HepG2 (cell line): ENCODE results near the gene RAPGEF2. TPM values are rescaled to one million over a fixed set of nuclear protein-coding genes. Genes with fewer than 3 reads are reported as not detected.
A peak's percentile ranks its signal among the peaks of the same experiment; 100 is the strongest.

ENCODE experiments used
- ATAC-seq: fragments of 200-7000 bp; cut with Tn5 transposase; 3 replicates; pipeline ENCODE4 v1.9.1; 2020; ENCODE audit warnings: mild to moderate bottlenecking, moderate library complexity
- BruUV-seq: library from RNA; stranded (reverse); fragments of 400-500 nt; replicated peaks from 2 replicates; lab custom pipeline; 2021; lab: Mats Ljungman, UMichigan
- CTCF ChIA-PET: fragments of 300-600 bp; formaldehyde crosslinking; extraction: SDS; loops from one replicate; lab custom pipeline; 2021; ENCODE audit warnings: low total read pairs, inconsistent platforms, low intra/inter-chr PET ratio; lab: Yijun Ruan, JAX
- POLR2A ChIA-PET: fragments of 350-600 bp; sonication (Branson Sonifier 250); formaldehyde crosslinking; loops from one replicate; lab custom pipeline; 2020; ENCODE audit warnings: antibody characterized with exemption, inconsistent platforms; lab: Yijun Ruan, JAX
- DNase-seq: peaks from one replicate; pipeline ENCODE4 v3.0.0-alpha.2; 2015; ENCODE audit warnings: low spot score
- FAIRE-seq: peaks from 3 replicates; lab custom pipeline; 2011; peaks lifted over from hg19 to GRCh38; lab: Jason Lieb, UNC
- H2AFZ ChIP-seq: one replicate; pipeline ENCODE4 v1.6.1; 2011; ENCODE audit warnings: low read length, inconsistent platforms
- H3K27ac ChIP-seq: fragments of 300-600 bp; 3 replicates; pipeline ENCODE4 v1.8.0; 2011; ENCODE audit warnings: mixed run types, mild to moderate bottlenecking, mixed read lengths, low read length, inconsistent platforms; ENCODE audit not compliant: insufficient read depth; ENCODE audit errors: extremely low read length
- H3K27me3 ChIP-seq, 2 experiments: fragments of 200-600 bp in 1 of 2; 2 replicates in 1 of 2; 3 replicates in 1 of 2; pipeline versions ENCODE4 v1.6.0 to v1.8.0; 2011; ENCODE audit warnings: low read length in 2 of 2, mild to moderate bottlenecking in 2 of 2, moderate library complexity in 2 of 2, inconsistent platforms in 1 of 2; ENCODE audit not compliant: insufficient read depth in 2 of 2, control insufficient read depth in 1 of 2
- H3K36me3 ChIP-seq, 2 experiments: fragments of 200-600 bp in 1 of 2; replicated peaks in 1 of 2; 2 replicates in 1 of 2; 3 replicates in 1 of 2; pipeline versions ENCODE4 v1.5.1 to v1.8.0; 2011; ENCODE audit warnings: low read length in 2 of 2, inconsistent platforms in 1 of 2; ENCODE audit not compliant: insufficient read depth in 2 of 2, control insufficient read depth in 1 of 2
- H3K4me1 ChIP-seq: 2 replicates; pipeline ENCODE4 v1.5.1; 2012; ENCODE audit warnings: low read length, inconsistent platforms; ENCODE audit not compliant: insufficient read depth
- H3K4me2 ChIP-seq: 2 replicates; pipeline ENCODE4 v1.6.0; 2011; ENCODE audit warnings: low read depth, low read length, inconsistent platforms
- H3K4me3 ChIP-seq, 3 experiments: fragments of 200-600 bp in 1 of 3; sonication (generic), shearing (Covaris generic) in 1 of 3; replicated peaks in 1 of 3; 2 replicates each; pipeline ENCODE4 v1.5.1; 2011 to 2016; ENCODE audit warnings: low read length in 3 of 3, inconsistent platforms in 2 of 3, low read depth in 2 of 3, mild to moderate bottlenecking in 2 of 3, control low read depth in 1 of 3, mixed read lengths in 1 of 3; ENCODE audit not compliant: insufficient read depth in 1 of 3
- H3K79me2 ChIP-seq: one replicate; pipeline ENCODE4 v1.6.1; 2011; ENCODE audit warnings: low read length, inconsistent platforms; ENCODE audit not compliant: insufficient read depth
- H3K9ac ChIP-seq: 2 replicates; pipeline ENCODE4 v1.6.0; 2011; ENCODE audit warnings: mild to moderate bottlenecking, low read depth, low read length, inconsistent platforms; ENCODE audit not compliant: insufficient read depth
- H3K9me3 ChIP-seq: 2 replicates; pipeline ENCODE4 v1.5.1; 2012; ENCODE audit warnings: mild to moderate bottlenecking, low read length
- H4K20me1 ChIP-seq: 2 replicates; pipeline ENCODE4 v1.6.0; 2011; ENCODE audit warnings: inconsistent platforms, mild to moderate bottlenecking, low read length, moderate library complexity; ENCODE audit not compliant: insufficient read depth
- BCL6 ChIP-seq: IDR thresholded peaks from 2 replicates; pipeline ENCODE4 v1.6.1; 2016; ENCODE audit warnings: missing genetic modification reagents, missing compliant biosample characterization
- LRRFIP1 ChIP-seq: sonication (generic); formaldehyde crosslinking; conservative IDR thresholded peaks from 2 replicates; pipeline ENCODE4 v1.4.0; 2020; ENCODE audit warnings: missing genetic modification reagents
- MAFF ChIP-seq: IDR thresholded peaks from 2 replicates; pipeline ENCODE4 v1.6.1; 2011; ENCODE audit warnings: low read depth, low read length, improper control_type of control experiment
- MAFK ChIP-seq, 2 experiments: IDR thresholded peaks in 1 of 2; conservative IDR thresholded peaks in 1 of 2; 2 replicates each; pipeline ENCODE4 v1.6.1; 2011; ENCODE audit warnings: improper control_type of control experiment in 2 of 2, low read length in 2 of 2
- MXD4 ChIP-seq: IDR thresholded peaks from 2 replicates; pipeline ENCODE4 v1.6.1; 2016; ENCODE audit warnings: mild to moderate bottlenecking, missing biosample characterization, missing genetic modification reagents
- PBX2 ChIP-seq: IDR thresholded peaks from 2 replicates; pipeline ENCODE4 v1.6.1; 2016; ENCODE audit warnings: control low read depth
- PRPF4 ChIP-seq: fragments of 200-400 bp; formaldehyde crosslinking; IDR thresholded peaks from 2 replicates; pipeline ENCODE4 v1.6.1; 2016; ENCODE audit warnings: low read length, low read depth; ENCODE audit not compliant: poor library complexity, severe bottlenecking
- REPIN1 ChIP-seq: sonication (generic); formaldehyde crosslinking; IDR thresholded peaks from 2 replicates; pipeline ENCODE4 v1.8.0; 2022; ENCODE audit warnings: missing genetic modification reagents, low read depth, mild to moderate bottlenecking, borderline replicate concordance
- RORA ChIP-seq: sonication (generic); formaldehyde crosslinking; IDR thresholded peaks from 2 replicates; pipeline ENCODE4 v1.5.0; 2020; ENCODE audit warnings: mild to moderate bottlenecking, missing genetic modification reagents, moderate library complexity
- SP140L ChIP-seq: sonication (generic); formaldehyde crosslinking; IDR thresholded peaks from 2 replicates; pipeline ENCODE4 v1.4.0; 2020; ENCODE audit warnings: missing genetic modification reagents, borderline replicate concordance
- ZNF136 ChIP-seq: sonication (generic); formaldehyde crosslinking; IDR thresholded peaks from 2 replicates; pipeline ENCODE4 v1.8.1; 2022; ENCODE audit warnings: low read depth, mild to moderate bottlenecking, moderate library complexity, missing genetic modification reagents
- ZNF263 ChIP-seq: sonication (generic); formaldehyde crosslinking; IDR thresholded peaks from 2 replicates; pipeline ENCODE4 v1.4.0; 2020; ENCODE audit warnings: missing genetic modification reagents
- ZNF460 ChIP-seq: sonication (generic); formaldehyde crosslinking; IDR thresholded peaks from 2 replicates; pipeline ENCODE4 v1.5.1; 2020; ENCODE audit warnings: missing genetic modification reagents, mild to moderate bottlenecking, borderline replicate concordance
- WGBS: methylation state at CpG from one replicate; pipeline ENCODE4 v1.1.6; 2017; ENCODE audit warnings: low lambda C conversion rate; 5-methylcytosine and 5-hydroxymethylcytosine counted together
- in situ Hi-C: cut with HindIII; loops from 2 replicates; pipeline ENCODE4 v1.10.0; 2017; ENCODE audit warnings: low pct_unique_long_range_greater_than_20kb; ENCODE audit not compliant: extremely low pct_ligation_motif_present
- intact Hi-C: fragments of 100-400 bp; cut with micrococcal nuclease; formaldehyde crosslinking; loops from one replicate; pipeline ENCODE4 v1.10.0; 2022; ENCODE audit not compliant: unreplicated experiment
- polyA plus RNA-seq, 8 experiments: library from polyadenylated mRNA; depleted of rRNA in 3 of 8; stranded (reverse) in 7 of 8; unstranded in 1 of 8; fragments of >200 nt; fragmentation: Illumina TruSeq in 4 of 8; extraction: Trizol in 4 of 8; gene quantifications; 2 replicates each; pipeline versions ENCODE4 v1.2.1 to v1.2.3, GENCODE V29; 2011 to 2016; ENCODE audit warnings: low read depth in 4 of 8, missing spikeins in 1 of 8, mixed read lengths in 1 of 8; ENCODE audit not compliant: insufficient read depth in 1 of 8
- total RNA-seq, 5 experiments: library from RNA; depleted of rRNA; stranded (reverse); fragments of >200 nt; fragmentation: Illumina TruSeq; extraction: Trizol; gene quantifications; 2 replicates each; pipeline ENCODE4 v1.2.3, GENCODE V29; 2016; ENCODE audit warnings: low read depth in 1 of 5

RAPGEF2 gene
- total and polyA plus RNA-seq, 2 of the 13 experiments (the other 11 are each of a cell fraction or from before 2014, with no cell fraction given), result 19.2 to 23.0 TPM

- TF ChIP-seq PBX2 (CRISPR knock-in tag), result no peak
Measured at GRCh38 chr4:159152181-159152580, 49.3 kb downstream of the RAPGEF2 start (continued).

GRCh38 chr4:159153669-159154068 is 50.8 kb downstream of the RAPGEF2 start:
- intact Hi-C loops (no loop called here), in situ Hi-C loops (no loop called here)
- BruUV-seq, result no TSS peak
- no peak for DNase-seq
- H3K27me3 ChIP-seq, result no peaks in the 10 kb centered on the region
- 97% methylated on average over 4 of the region's 4 CpGs for WGBS
- H3K9me3 ChIP-seq, result no peaks in the 10 kb centered on the region
- H3K4me3 ChIP-seq, result no peak overlapping the region
- ChIA-PET CTCF (no interaction called here), POLR2A (no interaction called here)
- no peak overlapping the region for H3K27ac ChIP-seq
- no peak overlapping the region for H2AFZ ChIP-seq
- no peak for FAIRE-seq
- ATAC-seq, result no peak
- H3K79me2 ChIP-seq, result peaks cover 25% of the 10 kb centered on the region
- no peak overlapping the region for H3K4me2 ChIP-seq
- no peaks in the 10 kb centered on the region for H3K36me3 ChIP-seq
- H4K20me1 ChIP-seq, result no peaks in the 10 kb centered on the region
- peaks cover 18% of the 10 kb centered on the region for H3K4me1 ChIP-seq
- H3K9ac ChIP-seq, result no peak overlapping the region
- TF ChIP-seq PRPF4 (no peak), BCL6 (CRISPR knock-in tag) (no peak), ZNF460 (CRISPR knock-in tag) (no peak), SP140L (CRISPR knock-in tag) (no peak), MAFK (conservative IDR thresholded peaks at IDR 0.05 in 1 of 2, IDR thresholded peaks at IDR 0.05 in 1 of 2; ENCODE audit: low read length in 2 of 2) (peak in 1 of 2 experiments; percentile 52; a peak in 3 of 4 replicates), ZNF263 (no peak), ZNF136 (CRISPR knock-in tag) (no peak), LRRFIP1 (no peak), RORA (CRISPR knock-in tag) (no peak), REPIN1 (CRISPR knock-in tag) (no peak), MAFF (0 out of 2 replicates have a peak, but pooled peaks have one; percentile 28), MXD4 (no peak)
